Activated CD4-positive, alpha-beta T cell treated with anti-CD3 and anti-CD28 coated beads for 36 hours (primary cell): ENCODE results near the gene EWSR1. TPM values are rescaled to one million over a fixed set of nuclear protein-coding genes. Genes with fewer than 3 reads are reported as not detected.

Experiments used
- ATAC-seq: fragments of 200-7000 bp; cut with Tn5 transposase; one replicate; pipeline ENCODE4 v1.10.0; 2021; ENCODE audit warnings: mild to moderate bottlenecking, moderate library complexity
- CTCF ChIA-PET: fragments of 350-600 bp; sonication (Branson Sonifier 250); formaldehyde crosslinking; loops from one replicate; lab custom pipeline; 2021; ENCODE audit warnings: antibody characterized with exemption; lab: Charles Lee
- POLR2A ChIA-PET: fragments of 350-600 bp; sonication (Branson Sonifier 250); formaldehyde crosslinking; loops from one replicate; lab custom pipeline; 2021; ENCODE audit warnings: antibody characterized with exemption, inconsistent platforms; lab: Charles Lee
- DNase-seq: peaks from one replicate; pipeline ENCODE4 v3.0.0-alpha.2; 2020
- H3K27ac Mint-ChIP-seq: one replicate; pipeline ENCODE4 v1.8.0; 2021; ENCODE audit warnings: mixed read lengths
- H3K27me3 Mint-ChIP-seq: one replicate; pipeline ENCODE4 v1.8.0; 2021; ENCODE audit warnings: mixed read lengths
- H3K36me3 Mint-ChIP-seq: one replicate; pipeline ENCODE4 v1.8.0; 2021; ENCODE audit warnings: low read depth, mixed read lengths
- H3K4me1 Mint-ChIP-seq: one replicate; pipeline ENCODE4 v1.8.0; 2021; ENCODE audit warnings: mixed read lengths
- H3K4me3 Mint-ChIP-seq: one replicate; pipeline ENCODE4 v1.8.0; 2021; ENCODE audit warnings: mild to moderate bottlenecking, moderate library complexity, mixed read lengths
- H3K9me3 Mint-ChIP-seq: one replicate; pipeline ENCODE4 v1.8.0; 2021; ENCODE audit warnings: low read depth, mixed read lengths
- intact Hi-C, 2 experiments: fragments of 100-400 bp; cut with DNase I in 1 of 2; cut with micrococcal nuclease in 1 of 2; formaldehyde crosslinking; loops; one replicate each; pipeline versions ENCODE4 v1.14.2 to v1.15.1; 2022 to 2024; cut with DNase I, micrococcal nuclease
- total RNA-seq, 2 experiments: library from RNA; stranded (reverse); gene quantifications; one replicate each; pipeline ENCODE4 v1.2.3, GENCODE V29; 2021

EWSR1 gene
- total RNA-seq, 2 experiments from 2014 or later, result 326 to 567 TPM

GRCh38 chr22:29308148-29308790 is 40.2 kb downstream of the EWSR1 start:
- POLR2A ChIA-PET, result interaction anchor here (0.6 kb wide), 1 partner anchor 16 kb away, joined by 7 read pairs; no protein-coding TSS in a partner anchor
- no peaks in the 10 kb centered on the region for H3K36me3 Mint-ChIP-seq
- H3K27me3 Mint-ChIP-seq, result peaks cover 26% of the 10 kb centered on the region
- H3K4me3 Mint-ChIP-seq, result no peak overlapping the region
- H3K4me1 Mint-ChIP-seq, result peaks cover 19% of the 10 kb centered on the region
- DNase-seq (no peak), ATAC-seq (no peak)
- CTCF ChIA-PET, result interaction anchor here (1.1 kb wide), 1 partner anchor 22 kb away, joined by 3 read pairs; no protein-coding TSS in a partner anchor
- H3K9me3 Mint-ChIP-seq, result no peaks in the 10 kb centered on the region
- intact Hi-C loops, result loop anchor here in 1 of 2 experiments (5.0 kb wide), 1 partner anchor 36 kb away; no protein-coding TSS in a partner anchor
- H3K27ac Mint-ChIP-seq, result no peak overlapping the region

- POLR2A ChIA-PET, result interaction anchor here (0.6 kb wide), 1 partner anchor 16 kb away, joined by 7 read pairs; no protein-coding TSS in a partner anchor
- peaks cover 32% of the 10 kb centered on the region for H3K27me3 Mint-ChIP-seq
- H3K9me3 Mint-ChIP-seq, result no peaks in the 10 kb centered on the region
- peak; percentile 53 for DNase-seq
- peaks cover 23% of the 10 kb centered on the region for H3K4me1 Mint-ChIP-seq
- CTCF ChIA-PET, result interaction anchor here (1.1 kb wide), 1 partner anchor 21 kb away, joined by 3 read pairs; no protein-coding TSS in a partner anchor
- H3K36me3 Mint-ChIP-seq, result no peaks in the 10 kb centered on the region
- no peak for ATAC-seq
- H3K4me3 Mint-ChIP-seq, result no peak overlapping the region
- intact Hi-C loops, result loop anchor here in 1 of 2 experiments (5.0 kb wide), 1 partner anchor 37 kb away; no protein-coding TSS in a partner anchor
- no peak overlapping the region for H3K27ac Mint-ChIP-seq
These were observed 40.8 kb downstream of the EWSR1 start for GRCh38 chr22:29308791-29309262.

DNA sequence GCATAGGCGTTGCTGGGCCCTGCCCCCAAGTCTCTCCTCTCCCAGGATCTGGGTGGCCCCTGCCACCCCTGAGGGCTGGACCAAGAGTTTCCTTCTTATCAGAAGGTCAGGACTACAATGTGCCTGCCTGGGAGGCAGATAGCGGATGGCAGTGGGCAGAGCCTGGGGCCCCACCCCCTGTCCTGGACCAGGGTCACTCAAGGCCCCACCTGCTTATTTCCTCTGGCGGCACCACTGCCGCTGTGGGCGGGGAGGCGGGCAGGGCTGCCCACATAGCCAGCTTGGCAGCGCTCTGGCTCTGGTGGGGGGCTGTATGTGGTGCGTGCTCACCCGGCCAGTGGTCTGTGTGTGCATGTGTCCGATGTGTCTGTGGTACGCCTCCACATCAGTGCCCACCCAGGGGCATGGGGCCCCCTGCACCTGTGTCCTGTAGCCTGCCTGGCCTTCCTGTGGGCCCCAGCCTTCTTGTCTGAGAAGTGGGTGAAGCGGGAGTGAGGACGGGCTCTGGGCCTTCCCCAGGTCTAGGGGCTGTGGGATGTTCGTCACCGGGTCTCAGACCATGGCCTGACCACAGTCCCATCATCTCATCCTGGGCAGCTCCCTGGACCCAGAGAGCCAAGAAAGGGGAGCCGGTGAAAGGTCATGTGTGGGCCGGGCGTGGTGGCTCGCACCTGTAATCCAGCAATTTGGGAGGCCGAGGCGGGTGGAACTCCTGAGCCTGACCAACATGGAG is 41.4 kb downstream of the EWSR1 start:
- ATAC-seq (no peak), DNase-seq (no peak)
- Mint-ChIP-seq H3K4me1 (peaks cover 30% of the 10 kb centered on the region), H3K9me3 (no peaks in the 10 kb centered on the region), H3K36me3 (no peaks in the 10 kb centered on the region), H3K27me3 (peaks cover 35% of the 10 kb centered on the region), H3K27ac (no peak overlapping the region), H3K4me3 (no peak overlapping the region)
- ChIA-PET CTCF (no interaction called here), POLR2A (no interaction called here)
- intact Hi-C loops, result loop anchor here in 1 of 2 experiments (5.0 kb wide), 1 partner anchor 37 kb away; no protein-coding TSS in a partner anchor

- Mint-ChIP-seq H3K4me3 (no peak overlapping the region), H3K4me1 (peaks cover 32% of the 10 kb centered on the region), H3K36me3 (no peaks in the 10 kb centered on the region), H3K27ac (no peak overlapping the region), H3K9me3 (no peaks in the 10 kb centered on the region), H3K27me3 (peaks cover 34% of the 10 kb centered on the region)
- CTCF ChIA-PET, result interaction anchor here (0.6 kb wide), 1 partner anchor 60 kb away, joined by 3 read pairs; no protein-coding TSS in a partner anchor
- no peak for DNase-seq
- ATAC-seq, result no peak
- POLR2A ChIA-PET, result no interaction called here
- intact Hi-C loops, result no loop called here
These were observed 42.2 kb downstream of the EWSR1 start for GRCh38 chr22:29310065-29310862.

GRCh38 chr22:29310863-29311339 is 42.8 kb downstream of the EWSR1 start:
- H3K4me1 Mint-ChIP-seq, result peaks cover 31% of the 10 kb centered on the region
- CTCF ChIA-PET, result interaction anchor here (0.6 kb wide), 1 partner anchor 60 kb away, joined by 3 read pairs; no protein-coding TSS in a partner anchor
- POLR2A ChIA-PET, result no interaction called here
- peak; percentile 52 for ATAC-seq
- no peaks in the 10 kb centered on the region for H3K36me3 Mint-ChIP-seq
- DNase-seq, result peak; percentile 86
- peaks cover 29% of the 10 kb centered on the region for H3K27me3 Mint-ChIP-seq
- intact Hi-C loops, result no loop called here
- no peaks in the 10 kb centered on the region for H3K9me3 Mint-ChIP-seq
- H3K27ac Mint-ChIP-seq, result no peak overlapping the region
- H3K4me3 Mint-ChIP-seq, result no peak overlapping the region

GRCh38 chr22:29311464-29312217 is 43.6 kb downstream of the EWSR1 start:
- ChIA-PET CTCF (interaction anchor here (2.1 kb wide), 1 partner anchor 38 kb away, joined by 8 read pairs; no protein-coding TSS in a partner anchor), POLR2A (no interaction called here)
- no peak for DNase-seq
- Mint-ChIP-seq H3K36me3 (peaks cover 3% of the 10 kb centered on the region), H3K27me3 (peaks cover 35% of the 10 kb centered on the region), H3K27ac (no peak overlapping the region), H3K4me3 (no peak overlapping the region), H3K4me1 (peaks cover 30% of the 10 kb centered on the region), H3K9me3 (no peaks in the 10 kb centered on the region)
- ATAC-seq, result no peak
- intact Hi-C loops, result no loop called here

GRCh38 chr22:29312218-29313125 is 44.4 kb downstream of the EWSR1 start:
- Mint-ChIP-seq H3K9me3 (no peaks in the 10 kb centered on the region), H3K27me3 (peaks cover 37% of the 10 kb centered on the region), H3K27ac (no peak overlapping the region), H3K4me3 (no peak overlapping the region), H3K36me3 (peaks cover 3% of the 10 kb centered on the region), H3K4me1 (peaks cover 28% of the 10 kb centered on the region)
- ChIA-PET CTCF (interaction anchor here (0.6 to 2.1 kb wide), 5 partner anchors 9 to 1157 kb away, joined by 3 to 8 read pairs (median 7); no protein-coding TSS in a partner anchor), POLR2A (interaction anchor here (1.2 kb wide), 1 partner anchor 46 kb away, joined by 3 read pairs; no protein-coding TSS in a partner anchor)
- no peak for DNase-seq
- intact Hi-C loops, result no loop called here
- ATAC-seq, result no peak

GRCh38 chr22:29313126-29313575 is 45.1 kb downstream of the EWSR1 start:
- Mint-ChIP-seq H3K4me3 (no peak overlapping the region), H3K9me3 (no peaks in the 10 kb centered on the region), H3K4me1 (peaks cover 27% of the 10 kb centered on the region)

More at GRCh38 chr22:29313126-29313575, 45.1 kb downstream of the EWSR1 start:
- Mint-ChIP-seq H3K36me3 (peaks cover 3% of the 10 kb centered on the region), H3K27ac (no peak overlapping the region), H3K27me3 (peaks cover 36% of the 10 kb centered on the region)
- ChIA-PET POLR2A (interaction anchor here (1.2 kb wide), 1 partner anchor 46 kb away, joined by 3 read pairs; no protein-coding TSS in a partner anchor), CTCF (interaction anchor here (0.6 to 2.1 kb wide), 6 partner anchors 9 to 1157 kb away, joined by 4 to 8 read pairs (median 6); no protein-coding TSS in a partner anchor)
- intact Hi-C loops, result no loop called here
- DNase-seq (peak; percentile 63), ATAC-seq (peak; percentile 65)
